G401.6 (cell line): ENCODE measurements around the gene CAAP1.
"Not testable (repeated sequence)": the region's sequence is repeated elsewhere in the genome, so short reads cannot be mapped to it uniquely, and the experiment has no call there.

ENCODE experiments used
- FAIRE-seq: peaks from 2 replicates; lab custom pipeline; 2012; peaks lifted over from hg19 to GRCh38; lab: Jason Lieb, UNC

CAAP1 gene

GRCh38 chr9:26833792-26834191 lies 58.8 kb downstream of the CAAP1 start:
- no peak for FAIRE-seq

DNA sequence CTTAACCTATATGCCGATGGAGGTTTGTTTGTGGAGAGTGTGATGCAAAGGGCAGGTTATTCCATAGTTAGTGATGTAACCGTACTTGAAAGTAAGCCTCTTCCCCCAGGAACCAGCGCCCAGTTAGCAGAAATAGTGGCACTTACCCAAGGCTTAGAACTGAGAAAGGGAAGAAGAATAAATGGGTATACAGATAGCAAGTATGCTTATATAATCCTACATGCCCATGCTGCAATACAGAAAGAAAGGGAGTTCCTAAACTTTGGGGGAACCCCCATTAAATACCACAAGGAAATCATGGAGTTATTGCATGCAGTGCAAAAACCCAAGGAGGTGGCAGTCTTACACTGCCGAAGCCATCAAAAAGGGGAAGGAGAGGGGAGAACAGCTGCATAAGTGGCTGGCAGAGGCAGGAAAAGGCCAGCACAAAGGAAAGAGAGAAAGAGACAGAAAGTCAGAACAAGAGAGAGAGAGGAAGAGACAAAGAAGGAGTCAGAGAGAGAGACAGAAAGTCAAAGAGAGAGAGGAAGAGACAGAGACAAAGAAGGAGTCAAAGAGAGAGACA lies 64.1 kb downstream of the CAAP1 start:
- FAIRE-seq, result not testable (repeated sequence)

DNA sequence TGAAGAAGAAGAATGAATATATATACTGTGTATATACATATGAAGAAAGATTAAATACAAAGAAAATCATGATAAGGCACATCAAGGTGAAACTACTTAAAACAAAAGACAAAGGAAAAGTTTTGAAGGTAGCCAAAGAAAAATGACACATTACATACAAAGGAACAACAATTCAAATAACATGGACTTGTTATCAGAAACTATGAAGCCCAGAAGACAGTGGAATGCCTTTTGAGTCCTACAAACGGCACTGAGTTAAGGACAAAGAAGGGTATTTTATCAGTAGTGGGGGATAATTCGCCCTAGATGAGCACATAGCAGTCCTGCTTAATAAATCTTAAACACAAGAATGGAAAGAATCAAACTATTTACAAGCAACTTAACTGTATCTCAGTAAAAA lies 77.8 kb downstream of the CAAP1 start:
- FAIRE-seq, result no peak

GRCh38 chr9:26813247-26813646 lies 79.4 kb downstream of the CAAP1 start:
- FAIRE-seq, result no peak

GRCh38 chr9:26812217-26812616 lies 80.4 kb downstream of the CAAP1 start:
- no peak for FAIRE-seq

GRCh38 chr9:26811106-26811505 lies 81.5 kb downstream of the CAAP1 start:
- FAIRE-seq, result no peak

DNA sequence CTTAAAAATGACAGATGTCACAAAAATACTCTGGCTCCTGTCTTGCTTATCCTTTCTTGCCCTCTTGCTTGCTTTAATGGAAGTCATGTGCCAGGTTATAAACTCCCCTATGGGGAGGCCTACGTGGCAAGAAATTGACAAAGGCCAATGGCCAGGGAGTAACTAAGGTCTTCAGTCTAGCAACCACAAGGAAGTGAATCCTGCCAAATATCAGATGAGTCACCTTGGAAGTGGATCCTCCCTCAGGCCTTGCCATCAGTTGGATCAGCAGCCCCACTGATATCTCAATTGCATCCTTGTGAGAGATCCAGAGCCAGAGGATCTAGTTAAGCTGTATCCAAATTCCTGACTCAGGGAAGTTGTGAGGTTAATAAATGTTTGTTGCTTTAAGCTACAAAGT lies 82.8 kb downstream of the CAAP1 start:
- FAIRE-seq, result no peak

GRCh38 chr9:26807161-26807560 lies 85.4 kb downstream of the CAAP1 start:
- no peak for FAIRE-seq

GRCh38 chr9:26802921-26803320 lies 89.7 kb downstream of the CAAP1 start:
- no peak for FAIRE-seq

GRCh38 chr9:26801772-26802171 lies 90.8 kb downstream of the CAAP1 start:
- FAIRE-seq, result no peak

- FAIRE-seq, result no peak
Measured at GRCh38 chr9:26800322-26800721, 92.3 kb downstream of the CAAP1 start.

GRCh38 chr9:26791274-26791673 lies 101.3 kb downstream of the CAAP1 start:
- FAIRE-seq, result no peak
